ENCODE data around the gene CYP3A7.
"Not testable (repeated sequence)": the region's sequence is repeated elsewhere in the genome, so short reads cannot be mapped to it uniquely, and the experiment has no call there.

Gene CYP3A7

GRCh38 chr7:99667179-99667578, 67.8 kb downstream of the CYP3A7 start:
- no peak for DNase-seq (ENCODE audit: low read depth)

GRCh38 chr7:99666013-99666395, 69.0 kb downstream of the CYP3A7 start:
- DNase-seq (ENCODE audit: low read depth): no peak

DNA sequence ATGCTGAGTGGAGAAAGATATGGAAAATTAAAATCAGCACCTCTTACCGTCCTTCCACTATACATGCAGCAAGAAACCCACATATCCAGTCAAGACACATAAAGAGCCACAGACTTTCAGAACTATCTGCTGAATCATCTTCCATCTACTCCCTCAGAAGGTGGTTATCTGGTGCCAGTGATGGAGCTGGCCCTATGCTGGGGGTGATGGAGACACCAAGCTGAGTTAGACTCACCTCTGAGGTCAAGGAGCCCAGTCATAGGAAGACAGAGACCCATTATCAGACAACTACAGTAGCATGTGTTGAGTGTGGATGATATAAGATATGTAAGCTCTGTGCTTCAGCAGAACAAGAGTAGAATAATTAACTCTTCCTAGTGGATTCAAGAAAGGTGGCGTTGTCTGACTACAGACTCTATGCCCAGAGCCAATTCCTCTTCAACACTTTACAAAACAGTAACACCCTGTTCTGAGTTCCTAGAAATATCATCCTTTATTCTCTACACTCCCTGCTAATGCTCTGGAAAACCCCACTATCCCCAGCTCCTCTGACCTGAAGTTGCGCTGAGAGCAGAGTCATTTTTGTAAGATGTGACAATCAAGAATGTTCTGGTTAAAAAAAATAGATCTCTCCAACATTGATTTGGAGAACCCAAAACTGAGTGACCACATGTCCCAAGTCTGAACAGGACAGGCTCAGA, 69.5 kb downstream of the CYP3A7 start:
- no peak for DNase-seq (ENCODE audit: low read depth)

GRCh38 chr7:99657879-99658278, 77.1 kb downstream of the CYP3A7 start:
- DNase-seq (ENCODE audit: low read depth): not testable (repeated sequence)
